ENCODE results near the gene SLC11A1.

SLC11A1 gene

DNA sequence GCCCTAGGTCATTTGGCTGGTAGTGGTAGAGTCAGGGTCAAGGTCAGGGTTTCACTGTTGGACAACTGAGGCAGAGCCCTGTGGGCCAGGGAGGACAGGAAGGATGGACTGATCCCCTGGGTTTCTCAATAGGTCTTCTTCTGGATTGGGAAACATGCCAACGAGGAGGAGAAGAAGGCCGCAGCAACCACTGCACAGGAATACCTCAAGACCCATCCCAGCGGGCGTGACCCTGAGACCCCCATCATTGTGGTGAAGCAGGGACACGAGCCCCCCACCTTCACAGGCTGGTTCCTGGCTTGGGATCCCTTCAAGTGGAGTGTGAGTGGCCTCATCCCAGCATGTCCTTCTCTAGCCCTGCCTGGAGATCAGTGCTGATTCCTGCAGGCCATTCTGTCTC lies 54.9 kb downstream of the SLC11A1 start:
- Histone ChIP-seq H3K4me3 (ENCODE audit: low read depth, low read length) (no peak overlapping the region), H3K9me3 (ENCODE audit: severe bottlenecking) (no peaks in the 10 kb centered on the region), H3K36me3 (no peaks in the 10 kb centered on the region), H3K27me3 (ENCODE audit: insufficient read depth, low read depth, severe bottlenecking) (no peaks in the 10 kb centered on the region), H3K27ac (no peak overlapping the region)
- TF ChIP-seq, protein P1, sequence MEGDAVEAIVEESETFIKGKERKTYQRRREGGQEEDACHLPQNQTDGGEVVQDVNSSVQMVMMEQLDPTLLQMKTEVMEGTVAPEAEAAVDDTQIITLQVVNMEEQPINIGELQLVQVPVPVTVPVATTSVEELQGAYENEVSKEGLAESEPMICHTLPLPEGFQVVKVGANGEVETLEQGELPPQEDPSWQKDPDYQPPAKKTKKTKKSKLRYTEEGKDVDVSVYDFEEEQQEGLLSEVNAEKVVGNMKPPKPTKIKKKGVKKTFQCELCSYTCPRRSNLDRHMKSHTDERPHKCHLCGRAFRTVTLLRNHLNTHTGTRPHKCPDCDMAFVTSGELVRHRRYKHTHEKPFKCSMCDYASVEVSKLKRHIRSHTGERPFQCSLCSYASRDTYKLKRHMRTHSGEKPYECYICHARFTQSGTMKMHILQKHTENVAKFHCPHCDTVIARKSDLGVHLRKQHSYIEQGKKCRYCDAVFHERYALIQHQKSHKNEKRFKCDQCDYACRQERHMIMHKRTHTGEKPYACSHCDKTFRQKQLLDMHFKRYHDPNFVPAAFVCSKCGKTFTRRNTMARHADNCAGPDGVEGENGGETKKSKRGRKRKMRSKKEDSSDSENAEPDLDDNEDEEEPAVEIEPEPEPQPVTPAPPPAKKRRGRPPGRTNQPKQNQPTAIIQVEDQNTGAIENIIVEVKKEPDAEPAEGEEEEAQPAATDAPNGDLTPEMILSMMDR (IDR thresholded peaks at IDR 0.05; ENCODE audit: low read depth, low read length) = no peak
- no peak for DNase-seq

DNA sequence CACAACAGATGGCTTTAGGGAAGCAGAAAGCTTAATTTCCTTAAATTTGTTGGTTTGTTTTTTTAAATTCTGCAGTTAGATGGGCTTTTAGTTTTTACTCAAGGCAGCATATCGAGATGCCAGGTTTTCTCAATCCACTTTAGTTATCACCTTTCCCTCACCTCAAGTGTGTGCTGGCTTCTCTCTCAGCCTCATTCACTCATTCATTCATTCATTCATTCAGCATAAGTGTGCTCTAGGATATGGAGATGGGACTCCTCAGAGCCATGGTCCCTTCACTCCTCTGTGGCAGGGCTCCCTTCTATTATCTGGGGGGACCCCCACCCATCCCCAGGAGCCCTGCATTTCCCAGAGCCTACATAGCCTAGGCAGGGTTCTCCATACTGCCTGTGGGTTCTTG lies 55.9 kb downstream of the SLC11A1 start:
- H3K9me3 ChIP-seq (ENCODE audit: severe bottlenecking) = no peaks in the 10 kb centered on the region
- no peak overlapping the region for H3K4me3 ChIP-seq (ENCODE audit: low read depth, low read length)
- no peaks in the 10 kb centered on the region for H3K36me3 ChIP-seq
- H3K27me3 ChIP-seq (ENCODE audit: insufficient read depth, low read depth, severe bottlenecking) = no peaks in the 10 kb centered on the region
- no peak overlapping the region for H3K27ac ChIP-seq
- DNase-seq = no peak
- TF ChIP-seq, protein P1 (IDR thresholded peaks at IDR 0.05; ENCODE audit: low read depth, low read length) = no peak

DNA sequence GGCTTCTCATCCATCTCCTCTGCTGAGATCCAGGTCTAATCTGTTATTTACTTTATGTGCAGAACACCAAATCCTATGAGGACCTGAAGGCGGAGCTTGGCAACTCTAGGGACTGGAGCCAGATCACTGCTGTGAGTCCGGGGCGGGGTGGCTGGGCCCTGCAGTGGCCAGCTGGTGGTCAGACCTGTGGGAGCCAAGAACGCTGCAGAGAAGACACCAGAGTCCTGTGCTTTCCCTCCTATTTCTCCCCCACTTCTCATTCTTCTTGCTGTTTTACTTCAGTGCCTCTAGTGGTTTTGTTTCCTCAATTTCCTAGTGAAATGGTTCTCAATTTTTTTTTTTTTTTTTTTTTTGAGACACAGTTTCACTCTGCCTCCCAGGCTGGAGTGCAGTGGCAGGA lies 56.5 kb downstream of the SLC11A1 start:
- no peaks in the 10 kb centered on the region for H3K36me3 ChIP-seq
- no peak overlapping the region for H3K27ac ChIP-seq
- no peak overlapping the region for H3K4me3 ChIP-seq (ENCODE audit: low read depth, low read length)
- DNase-seq = no peak
- TF ChIP-seq, protein P1 (IDR thresholded peaks at IDR 0.05; ENCODE audit: low read depth, low read length) = no peak
- H3K9me3 ChIP-seq (ENCODE audit: severe bottlenecking) = no peaks in the 10 kb centered on the region
- no peaks in the 10 kb centered on the region for H3K27me3 ChIP-seq (ENCODE audit: insufficient read depth, low read depth, severe bottlenecking)

DNA sequence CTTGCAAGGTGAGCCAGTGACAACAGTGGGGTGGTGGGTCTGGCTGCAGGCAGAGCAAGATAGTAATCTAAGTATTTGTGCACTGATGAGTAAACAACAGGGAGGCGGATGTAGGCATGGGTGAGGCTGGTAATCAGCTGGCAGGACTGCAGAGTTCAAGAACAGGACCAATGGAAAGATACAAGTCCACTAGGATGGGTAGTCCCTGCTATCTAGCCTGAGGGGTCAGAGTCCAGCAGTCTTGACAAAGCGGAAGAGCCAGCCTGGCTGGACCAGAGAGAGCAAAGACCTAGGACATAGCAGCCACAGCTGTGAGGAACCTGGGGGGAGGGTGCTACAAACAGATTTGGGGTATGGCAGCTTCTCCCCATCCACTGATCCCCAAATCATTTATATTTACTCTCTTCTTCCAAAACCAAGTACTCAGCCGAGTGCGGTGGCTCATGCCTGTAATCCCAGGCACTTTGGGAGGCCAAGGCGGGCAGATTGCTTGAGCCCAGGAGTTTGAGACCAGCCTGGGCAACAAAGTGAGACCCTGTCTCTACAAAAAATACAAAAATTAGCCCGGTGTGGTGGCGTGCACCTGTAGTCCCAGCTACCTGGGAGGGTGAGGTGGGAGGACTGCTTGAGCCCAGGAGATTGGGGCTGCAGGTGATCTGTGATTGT lies 62.8 kb downstream of the SLC11A1 start:
- Histone ChIP-seq H3K4me3 (ENCODE audit: low read depth, low read length) (no peak overlapping the region), H3K27ac (no peak overlapping the region), H3K27me3 (ENCODE audit: insufficient read depth, low read depth, severe bottlenecking) (no peaks in the 10 kb centered on the region), H3K9me3 (ENCODE audit: severe bottlenecking) (no peaks in the 10 kb centered on the region), H3K36me3 (peaks cover 18% of the 10 kb centered on the region)
- TF ChIP-seq, protein P1 (IDR thresholded peaks at IDR 0.05; ENCODE audit: low read depth, low read length) = no peak
- DNase-seq = no peak

DNA sequence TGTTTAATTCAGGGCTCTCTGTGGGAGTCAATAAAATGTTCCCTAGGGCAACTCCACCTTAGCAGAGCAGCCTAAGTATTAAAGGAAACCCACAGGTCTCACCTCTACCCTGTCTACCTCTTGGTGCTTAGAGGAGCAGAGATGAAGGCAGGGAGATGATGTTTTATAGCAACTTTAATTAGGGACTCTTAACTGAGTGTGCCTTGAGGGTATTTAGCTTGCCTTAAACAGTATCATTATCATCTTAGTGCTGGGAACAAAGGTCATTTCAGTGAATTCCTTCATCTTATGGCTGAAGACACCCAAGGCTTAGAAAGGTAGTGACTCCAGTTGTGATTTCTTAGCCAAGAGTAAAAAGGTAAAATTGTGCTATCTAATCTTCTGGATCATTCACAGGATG lies 63.5 kb downstream of the SLC11A1 start:
- Histone ChIP-seq H3K4me3 (ENCODE audit: low read depth, low read length) (no peak overlapping the region), H3K27ac (no peak overlapping the region), H3K27me3 (ENCODE audit: insufficient read depth, low read depth, severe bottlenecking) (no peaks in the 10 kb centered on the region), H3K9me3 (ENCODE audit: severe bottlenecking) (no peaks in the 10 kb centered on the region), H3K36me3 (peaks cover 19% of the 10 kb centered on the region)
- DNase-seq = no peak
- TF ChIP-seq, protein P1 (IDR thresholded peaks at IDR 0.05; ENCODE audit: low read depth, low read length) = no peak

All from WERI-Rb-1 (cell line).